DMS53 treated with DMSO at 0.1 percent for 48 hours (cell line): ENCODE measurements around the gene NPHP3.
"Not testable (repeated sequence)": the region's sequence is repeated elsewhere in the genome, so short reads cannot be mapped to it uniquely, and the experiment has no call there.

Experiments used
- DNase-seq: peaks from one replicate; lab custom pipeline; 2025; ENCODE audit not compliant: unreplicated experiment; lab: John Stamatoyannopoulos, UW

The NPHP3 gene, protein sequence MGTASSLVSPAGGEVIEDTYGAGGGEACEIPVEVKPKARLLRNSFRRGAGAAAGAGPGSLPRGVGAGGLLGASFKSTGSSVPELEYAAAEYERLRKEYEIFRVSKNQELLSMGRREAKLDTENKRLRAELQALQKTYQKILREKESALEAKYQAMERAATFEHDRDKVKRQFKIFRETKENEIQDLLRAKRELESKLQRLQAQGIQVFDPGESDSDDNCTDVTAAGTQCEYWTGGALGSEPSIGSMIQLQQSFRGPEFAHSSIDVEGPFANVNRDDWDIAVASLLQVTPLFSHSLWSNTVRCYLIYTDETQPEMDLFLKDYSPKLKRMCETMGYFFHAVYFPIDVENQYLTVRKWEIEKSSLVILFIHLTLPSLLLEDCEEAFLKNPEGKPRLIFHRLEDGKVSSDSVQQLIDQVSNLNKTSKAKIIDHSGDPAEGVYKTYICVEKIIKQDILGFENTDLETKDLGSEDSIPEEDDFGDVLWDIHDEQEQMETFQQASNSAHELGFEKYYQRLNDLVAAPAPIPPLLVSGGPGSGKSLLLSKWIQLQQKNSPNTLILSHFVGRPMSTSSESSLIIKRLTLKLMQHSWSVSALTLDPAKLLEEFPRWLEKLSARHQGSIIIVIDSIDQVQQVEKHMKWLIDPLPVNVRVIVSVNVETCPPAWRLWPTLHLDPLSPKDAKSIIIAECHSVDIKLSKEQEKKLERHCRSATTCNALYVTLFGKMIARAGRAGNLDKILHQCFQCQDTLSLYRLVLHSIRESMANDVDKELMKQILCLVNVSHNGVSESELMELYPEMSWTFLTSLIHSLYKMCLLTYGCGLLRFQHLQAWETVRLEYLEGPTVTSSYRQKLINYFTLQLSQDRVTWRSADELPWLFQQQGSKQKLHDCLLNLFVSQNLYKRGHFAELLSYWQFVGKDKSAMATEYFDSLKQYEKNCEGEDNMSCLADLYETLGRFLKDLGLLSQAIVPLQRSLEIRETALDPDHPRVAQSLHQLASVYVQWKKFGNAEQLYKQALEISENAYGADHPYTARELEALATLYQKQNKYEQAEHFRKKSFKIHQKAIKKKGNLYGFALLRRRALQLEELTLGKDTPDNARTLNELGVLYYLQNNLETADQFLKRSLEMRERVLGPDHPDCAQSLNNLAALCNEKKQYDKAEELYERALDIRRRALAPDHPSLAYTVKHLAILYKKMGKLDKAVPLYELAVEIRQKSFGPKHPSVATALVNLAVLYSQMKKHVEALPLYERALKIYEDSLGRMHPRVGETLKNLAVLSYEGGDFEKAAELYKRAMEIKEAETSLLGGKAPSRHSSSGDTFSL (N-terminal part only)

DNA sequence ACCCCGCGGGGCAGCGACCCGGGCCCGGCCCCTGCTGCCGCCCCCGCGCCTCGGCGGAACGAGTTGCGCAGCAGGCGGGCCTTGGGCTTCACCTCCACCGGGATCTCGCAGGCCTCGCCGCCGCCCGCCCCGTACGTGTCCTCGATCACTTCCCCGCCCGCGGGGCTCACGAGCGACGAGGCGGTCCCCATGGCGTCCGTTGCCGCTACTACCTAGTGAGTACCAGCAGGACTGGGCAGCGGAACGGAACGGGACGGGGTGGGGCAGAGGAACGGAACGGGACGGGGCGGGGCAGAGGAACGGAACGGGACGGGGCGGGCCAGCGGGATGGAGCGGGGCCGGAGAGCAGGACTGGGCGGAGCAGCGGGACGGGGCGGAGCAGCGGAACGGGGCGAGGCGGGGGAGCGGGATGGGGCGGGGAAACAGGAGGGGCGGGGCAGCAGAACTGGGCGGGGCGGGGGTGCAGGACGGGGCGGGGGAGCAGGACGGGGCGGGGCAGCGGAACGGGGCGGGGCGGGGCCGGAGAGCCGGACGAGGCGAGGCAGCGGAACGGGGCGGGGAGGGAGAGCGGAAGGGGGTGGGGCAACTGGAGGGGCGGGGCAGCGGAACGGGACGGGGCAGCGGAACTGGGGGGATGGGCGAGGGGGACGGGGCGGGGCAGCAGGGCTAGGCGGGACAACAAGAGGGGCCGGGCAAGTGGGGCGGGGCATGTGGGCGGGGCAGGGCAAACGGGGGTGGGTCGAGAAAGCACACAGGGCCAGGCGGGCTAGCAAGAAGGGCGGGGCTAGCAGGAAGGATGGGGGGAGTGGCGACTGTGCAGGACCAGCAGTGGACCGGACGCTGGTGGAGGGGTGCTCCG, at the start of gene NPHP3:
Gene NPHP3, minus strand, starts transcription at position 245 of the 859 bp plus-strand sequence. Its CDS starts 54 bp downstream, at position 191.
- peak; percentile 63 for DNase-seq

DNA sequence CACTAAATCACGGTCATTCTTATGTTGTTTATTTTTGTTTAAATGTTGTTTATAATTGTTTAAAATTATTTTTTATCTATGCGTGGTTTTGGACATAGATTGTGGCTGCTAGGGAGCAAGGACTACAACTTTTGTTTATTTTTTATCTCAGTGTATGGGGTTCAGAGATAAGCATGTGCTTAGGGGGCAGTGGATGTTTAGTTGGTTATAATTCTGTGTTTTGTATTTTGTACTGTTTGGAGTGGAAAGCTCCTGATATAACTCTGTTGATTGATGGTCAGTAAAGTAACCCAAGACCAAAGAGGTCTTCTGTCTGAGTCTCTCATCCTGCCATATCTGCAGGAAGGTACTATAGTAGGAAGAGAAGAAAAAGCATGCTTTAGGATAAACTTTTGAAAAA, 36.5 kb upstream of the NPHP3 start:
- DNase-seq, result no peak

DNA sequence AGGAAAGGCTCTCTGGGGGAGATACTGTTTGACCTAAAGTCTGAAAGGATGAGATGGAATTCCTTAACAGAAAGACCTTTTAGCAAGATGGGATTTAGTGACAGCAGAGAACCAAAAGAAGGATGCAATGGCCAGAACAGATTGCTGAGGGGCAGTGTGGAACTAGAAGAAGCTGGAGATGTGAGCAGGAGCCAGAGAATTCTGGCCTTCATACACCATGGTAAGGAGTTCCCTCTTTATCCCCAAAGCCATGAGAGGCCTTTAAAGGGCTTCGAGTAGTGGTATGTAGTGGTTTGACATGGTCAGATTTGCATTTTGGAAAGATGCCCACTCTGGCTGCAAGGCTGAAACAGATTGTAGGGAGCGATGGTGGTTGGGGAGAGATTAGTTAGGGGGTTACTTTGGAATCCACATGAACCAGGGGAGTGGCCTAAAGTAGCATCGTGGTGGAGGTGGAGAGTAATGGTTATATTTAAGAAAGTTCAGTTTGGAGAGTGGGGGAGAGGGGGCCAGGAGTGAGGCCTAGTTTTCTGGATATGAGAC, 34.0 kb upstream of the NPHP3 start:
- no peak for DNase-seq

DNA sequence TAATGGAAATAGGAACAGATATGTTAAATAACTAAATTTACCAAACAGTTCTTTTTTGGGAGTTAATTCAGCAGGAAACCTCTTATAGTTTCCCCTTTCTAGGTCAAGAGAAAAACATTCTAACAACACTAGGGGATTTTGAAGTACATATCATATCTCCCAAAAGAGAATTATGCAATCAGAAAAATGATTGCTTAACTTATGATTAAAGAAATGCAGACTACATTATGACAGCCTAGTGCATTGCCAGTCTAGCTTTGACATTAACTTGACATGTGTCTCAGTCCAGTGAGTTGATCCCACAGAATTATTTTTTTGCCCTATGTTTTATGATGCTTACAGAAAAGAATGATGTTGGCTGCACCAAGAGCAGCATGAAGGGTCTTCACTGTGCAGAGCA, 31.7 kb upstream of the NPHP3 start:
- DNase-seq, result no peak

DNA sequence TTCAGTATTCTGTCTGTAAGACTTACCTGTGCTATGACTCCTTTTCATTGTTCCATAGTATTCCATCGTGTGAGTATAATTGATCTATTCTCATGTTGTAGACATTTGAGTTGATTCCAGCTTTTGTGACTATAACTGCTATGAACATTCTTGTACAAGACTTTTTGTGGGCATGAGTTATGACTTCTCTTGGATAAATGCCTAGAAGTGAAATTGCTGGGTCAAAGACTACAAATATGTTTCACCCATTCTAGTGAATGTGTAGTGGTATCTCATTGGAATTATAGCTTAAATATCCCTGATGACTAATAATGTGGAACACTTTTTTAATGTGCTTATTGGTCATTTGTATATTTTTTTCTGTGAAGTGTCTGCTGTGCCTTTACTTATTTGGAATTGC, 27.6 kb upstream of the NPHP3 start:
- DNase-seq, result no peak

DNA sequence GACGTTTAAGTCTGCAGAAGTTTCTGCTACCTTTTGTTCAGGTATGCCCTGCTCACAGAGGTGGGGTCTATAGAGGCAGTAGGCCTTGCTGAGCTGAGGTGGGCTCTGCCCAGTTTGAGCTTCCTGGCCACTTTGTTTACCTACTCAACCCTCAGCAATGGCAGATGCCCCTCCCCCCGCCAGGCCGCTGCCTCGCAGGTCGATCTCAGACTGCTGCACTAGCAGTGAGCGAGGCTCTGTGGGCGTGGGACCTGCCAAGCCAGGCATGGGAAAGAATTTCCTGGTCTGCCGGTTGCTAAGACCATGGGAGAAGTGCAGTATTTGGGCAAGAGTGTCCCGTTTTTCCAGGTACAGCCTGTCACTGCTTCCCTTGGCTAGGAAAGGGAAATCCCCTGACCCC, 24.5 kb upstream of the NPHP3 start:
- DNase-seq, result not testable (repeated sequence)

DNA sequence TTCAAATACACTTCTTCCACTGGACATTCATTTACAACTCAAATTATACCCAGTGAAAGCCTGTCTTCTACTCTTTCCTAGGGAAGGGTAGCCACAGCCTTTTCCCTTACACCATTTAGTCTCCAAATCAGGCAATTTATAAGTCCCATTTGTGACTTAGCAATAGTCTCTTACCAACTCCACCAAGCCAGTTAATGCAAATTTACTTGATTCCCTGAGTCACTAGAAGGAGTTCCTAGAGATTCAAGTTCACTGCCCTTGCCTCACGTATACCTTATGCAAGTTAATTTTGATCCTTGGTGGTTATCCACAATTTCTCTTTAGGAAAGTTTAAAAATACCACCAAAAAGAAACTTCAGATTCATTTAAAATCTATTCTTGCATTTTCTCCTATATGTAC, 16.1 kb upstream of the NPHP3 start:
- DNase-seq, result no peak

DNA sequence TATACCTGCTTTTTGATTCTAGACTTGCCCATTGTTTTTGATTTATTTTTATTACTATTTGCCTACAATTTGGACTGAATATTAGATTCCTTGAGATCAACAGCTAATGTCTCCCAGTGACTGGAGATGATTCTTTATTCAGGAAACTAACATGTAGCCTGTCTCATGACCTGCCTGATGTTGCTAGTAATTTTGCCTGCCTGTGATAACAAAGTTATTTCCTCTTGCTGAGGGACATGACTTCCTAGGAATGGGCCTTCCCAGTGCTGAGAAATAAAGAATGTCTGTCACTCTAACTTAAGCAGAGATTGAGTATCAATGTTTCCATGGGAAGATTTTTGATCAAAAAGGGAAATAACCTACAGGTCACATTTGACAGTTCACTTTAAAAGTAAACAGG, 13.4 kb upstream of the NPHP3 start:
- no peak for DNase-seq

DNA sequence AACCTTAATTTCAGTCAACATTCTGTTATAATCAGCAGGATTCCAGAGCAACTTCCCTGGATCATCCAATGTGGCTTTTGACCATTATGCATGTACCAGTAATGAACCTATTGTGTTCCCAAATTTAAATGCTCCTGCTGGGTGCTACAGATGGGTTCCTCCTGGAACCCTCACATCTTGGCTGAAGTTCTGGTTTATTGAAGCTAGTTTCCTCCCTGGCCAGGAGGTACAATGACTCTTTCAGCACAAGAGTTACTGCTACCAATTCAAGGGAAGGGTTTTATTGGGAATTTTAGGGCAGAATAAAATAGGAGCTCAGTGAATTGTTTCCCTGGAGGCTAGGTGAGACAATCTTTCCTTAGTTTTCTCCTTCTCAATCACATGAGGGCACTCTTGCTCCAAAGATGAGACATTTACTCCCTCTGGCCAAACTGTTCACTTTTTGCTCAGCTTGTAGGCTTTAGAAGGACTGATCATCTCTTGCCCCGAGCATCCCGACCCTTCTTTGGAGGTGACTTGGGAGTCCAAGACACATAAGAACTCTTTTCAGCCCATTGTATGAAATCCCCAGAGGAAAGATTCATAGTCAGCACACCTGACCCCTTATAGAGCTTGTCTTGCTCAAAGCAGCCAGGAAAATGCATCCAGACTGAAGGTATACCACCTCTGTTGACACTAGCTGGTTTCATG, 8.8 kb upstream of the NPHP3 start:
- peak; percentile 23 for DNase-seq

DNA sequence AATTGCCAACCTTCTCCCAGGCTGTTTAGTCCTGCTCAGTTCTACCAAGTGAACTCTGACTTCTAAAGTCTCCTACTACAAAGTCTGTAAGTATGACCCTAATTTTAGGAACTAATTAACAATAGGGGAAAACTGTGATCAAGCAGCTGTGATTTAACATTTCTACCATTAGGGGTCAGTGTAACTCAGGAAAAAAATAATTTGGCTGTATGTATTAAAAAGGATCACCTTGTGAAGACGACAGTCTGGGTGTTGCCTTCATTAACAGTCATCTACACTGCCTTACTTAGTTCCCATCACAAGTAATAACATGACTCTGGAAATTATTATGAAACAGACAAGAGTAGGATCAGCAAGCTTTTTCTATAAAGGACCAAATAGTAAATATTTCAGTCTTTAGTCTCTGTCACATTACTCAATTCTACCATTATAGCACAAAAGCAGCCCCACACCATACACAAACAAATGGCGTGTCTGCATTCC, 4.2 kb upstream of the NPHP3 start:
- DNase-seq, result peak; percentile 18

DNA sequence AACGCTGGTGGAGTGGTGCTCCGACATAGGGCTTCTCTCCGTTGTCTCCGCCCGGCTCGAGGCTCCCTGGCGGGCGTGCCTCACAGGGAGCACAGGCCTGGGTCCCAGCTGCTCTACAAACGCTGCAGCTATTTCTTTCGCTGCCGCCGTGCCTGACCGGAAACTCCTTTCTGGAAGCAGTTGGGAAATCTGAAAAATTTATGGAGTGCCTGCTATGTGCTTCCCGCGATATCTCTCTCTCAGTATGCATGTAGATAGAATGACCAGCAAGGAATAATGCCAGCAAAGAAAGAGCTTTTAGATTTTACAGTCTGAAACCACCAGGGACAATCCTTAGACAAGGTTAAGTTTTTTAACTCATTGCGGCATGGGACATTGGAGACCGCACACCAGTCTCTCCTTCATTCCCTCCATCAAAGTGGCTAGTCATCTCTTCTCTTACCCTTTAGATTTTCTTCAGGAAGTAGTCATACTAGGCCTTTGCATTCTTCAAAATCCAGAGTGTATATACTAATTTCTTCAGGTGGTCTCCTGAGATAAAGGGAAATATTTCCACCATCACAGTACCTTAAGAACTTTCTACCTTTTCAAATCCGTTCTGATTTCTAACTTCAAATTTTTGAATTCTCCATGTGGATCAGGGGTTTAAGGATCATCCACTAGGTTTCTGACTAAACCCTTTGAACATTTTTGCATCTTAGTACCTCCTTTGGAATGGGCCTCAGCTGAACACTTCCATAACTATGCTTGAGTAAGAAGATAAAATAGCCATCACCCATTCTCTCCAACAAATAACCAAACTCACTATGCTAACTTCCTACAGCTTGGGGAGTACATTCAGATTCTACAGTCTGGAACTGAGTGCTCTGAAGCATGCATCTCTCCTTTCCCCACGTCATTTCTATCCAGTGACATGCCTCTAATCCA, 1.1 kb upstream of the NPHP3 start:
- no peak for DNase-seq

DNA sequence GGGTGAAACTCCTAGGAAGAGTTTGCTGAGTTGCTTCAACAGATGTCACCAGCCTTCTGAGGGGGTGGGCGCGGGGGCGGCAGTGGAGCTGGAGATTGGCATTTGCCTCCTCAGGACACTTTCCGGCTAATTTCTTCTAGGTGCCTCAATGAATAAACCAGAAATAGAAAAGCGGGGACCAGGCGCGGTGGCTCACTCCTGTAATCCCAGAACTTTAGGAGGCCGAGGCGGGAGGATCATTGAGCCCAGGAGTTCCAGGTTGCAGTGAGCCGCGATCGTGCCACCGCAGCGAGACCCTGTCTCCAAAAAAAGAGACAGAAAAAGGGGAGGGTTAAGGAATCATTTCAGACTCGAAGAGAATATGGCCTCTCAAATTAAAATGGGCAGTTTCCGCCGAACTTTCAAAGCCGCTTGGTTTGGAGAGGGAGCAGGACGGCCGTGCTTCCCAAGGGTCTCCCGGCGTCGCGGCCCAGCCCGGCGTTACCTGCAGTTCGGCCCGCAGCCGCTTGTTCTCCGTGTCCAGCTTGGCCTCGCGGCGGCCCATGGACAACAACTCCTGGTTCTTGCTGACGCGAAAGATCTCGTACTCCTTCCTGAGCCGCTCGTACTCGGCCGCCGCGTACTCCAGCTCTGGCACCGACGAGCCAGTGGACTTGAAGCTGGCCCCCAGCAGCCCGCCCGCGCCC, 587 bp downstream of the NPHP3 start:
- DNase-seq, result peak; percentile 14

DNA sequence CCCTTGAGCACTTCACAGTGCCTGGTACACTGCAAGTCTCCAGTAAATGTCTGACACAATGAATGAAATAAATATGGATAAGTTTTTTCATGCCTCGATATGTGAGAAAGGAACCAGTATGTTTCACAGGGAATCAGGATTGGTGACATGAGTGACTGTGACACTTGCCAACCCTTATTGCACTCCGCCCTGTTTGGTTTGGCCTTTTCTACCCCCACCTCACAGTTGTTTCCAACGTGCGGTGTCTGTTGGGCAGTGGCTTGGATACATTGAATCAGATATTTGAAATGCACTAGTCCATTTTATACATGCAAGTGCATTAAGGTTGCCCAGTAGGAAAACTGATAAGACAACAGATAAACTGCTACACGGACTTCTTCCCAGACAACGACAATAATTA, 2.0 kb downstream of the NPHP3 start:
- DNase-seq, result no peak

DNA sequence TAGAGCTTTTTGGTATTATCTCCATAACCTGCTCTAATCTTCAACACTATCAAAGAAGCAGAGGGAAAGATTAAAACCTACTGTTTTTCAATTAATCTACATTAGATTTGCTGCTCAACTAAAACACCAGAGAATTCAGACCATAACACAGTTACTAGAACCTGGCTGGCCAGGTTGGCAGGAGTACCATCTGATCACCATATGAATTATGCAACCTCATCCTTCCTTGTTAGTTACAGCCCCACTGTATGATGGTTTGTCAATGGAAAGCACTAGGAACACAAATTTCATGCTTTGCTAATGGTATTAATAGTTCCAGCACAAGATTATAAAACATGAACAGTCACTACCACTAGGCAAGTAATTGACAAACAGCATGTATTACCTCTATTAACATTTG, 5.8 kb downstream of the NPHP3 start:
- DNase-seq, result no peak

DNA sequence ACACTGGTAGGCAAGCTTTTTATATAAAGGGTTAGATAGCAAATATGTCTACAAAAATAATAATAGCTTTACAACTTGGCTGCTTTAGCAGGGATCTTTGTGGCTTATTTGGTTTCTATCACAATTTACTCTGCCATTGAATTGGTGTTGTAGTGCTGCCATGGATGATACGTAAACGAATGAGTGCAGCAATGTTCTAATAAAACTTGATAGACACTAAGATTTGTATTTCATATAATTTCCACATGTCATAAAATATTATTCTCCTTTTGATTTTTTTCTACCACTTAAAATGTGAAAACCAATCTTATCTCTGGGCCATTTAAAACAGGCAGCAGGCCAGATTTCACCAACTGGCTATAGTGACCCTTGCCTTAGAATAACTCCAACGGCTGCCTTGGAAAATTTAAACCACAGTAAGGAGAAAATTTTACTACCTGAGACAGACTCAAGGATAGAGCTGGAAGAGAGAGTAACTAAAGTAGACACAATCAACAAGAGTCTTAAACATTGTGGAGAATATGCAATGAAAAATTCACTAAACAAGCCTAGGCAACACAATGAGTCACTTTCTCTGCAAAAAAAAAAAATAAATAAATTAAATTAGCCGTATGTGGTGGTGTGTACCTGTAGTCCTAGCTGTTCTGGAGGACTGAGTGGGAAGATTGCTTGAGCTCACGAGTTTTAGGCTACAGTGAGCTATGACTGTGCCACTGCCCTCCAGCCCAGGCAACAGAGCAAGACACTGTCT, 8.1 kb downstream of the NPHP3 start:
- no peak for DNase-seq

DNA sequence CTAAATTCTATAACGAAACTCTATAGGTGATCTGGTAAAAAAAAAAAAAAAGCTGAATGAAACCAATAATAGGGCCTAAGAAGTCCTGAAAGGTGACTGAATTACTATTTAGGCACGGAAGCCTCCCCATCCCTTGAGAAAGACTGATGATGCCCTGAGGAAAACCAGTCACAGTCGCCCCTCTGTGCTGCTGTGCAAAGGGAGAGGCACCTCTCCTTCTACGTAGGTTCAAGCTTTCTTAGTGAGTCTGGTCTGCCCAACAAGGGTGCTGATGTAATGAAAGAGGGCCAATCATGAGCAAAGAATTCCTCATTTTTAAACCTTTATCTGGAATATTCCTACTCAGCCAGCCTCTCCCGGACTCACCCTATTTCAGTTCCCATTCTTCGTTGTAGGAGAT, 11.9 kb downstream of the NPHP3 start:
- no peak for DNase-seq

DNA sequence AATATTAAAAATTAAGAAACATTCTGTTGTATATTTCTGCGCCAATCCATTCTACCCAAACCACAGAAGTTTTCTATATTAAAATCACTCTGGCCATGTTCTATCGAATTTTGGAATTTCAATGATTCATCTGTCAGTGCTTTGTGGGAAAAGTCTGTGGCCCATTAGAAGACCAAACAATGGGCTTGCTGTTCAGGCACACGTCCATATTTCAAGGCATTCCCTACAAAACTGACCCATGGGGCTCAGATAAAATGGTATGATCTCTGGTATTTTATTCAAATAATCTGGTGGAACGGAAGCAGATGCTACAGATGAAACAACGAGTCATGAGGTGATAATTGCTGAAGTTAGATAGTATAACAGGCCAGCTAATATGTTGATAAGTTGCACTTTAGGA, 12.4 kb downstream of the NPHP3 start:
- DNase-seq, result no peak
